Anterior cingulate cortex (tissue), 58 donors: ENCODE measurements around the gene REEP5.
"Not testable (repeated sequence)": the region's sequence is repeated elsewhere in the genome, so short reads cannot be mapped to it uniquely, and the experiment has no call there.

Source experiments
- DNase-seq, 58 donors: peaks; one replicate each; lab custom pipeline; 2025; lab: John Stamatoyannopoulos, UW

Gene REEP5

GRCh38 chr5:112892776-112893175, 29.3 kb downstream of the REEP5 start:
- DNase-seq = no peak

DNA sequence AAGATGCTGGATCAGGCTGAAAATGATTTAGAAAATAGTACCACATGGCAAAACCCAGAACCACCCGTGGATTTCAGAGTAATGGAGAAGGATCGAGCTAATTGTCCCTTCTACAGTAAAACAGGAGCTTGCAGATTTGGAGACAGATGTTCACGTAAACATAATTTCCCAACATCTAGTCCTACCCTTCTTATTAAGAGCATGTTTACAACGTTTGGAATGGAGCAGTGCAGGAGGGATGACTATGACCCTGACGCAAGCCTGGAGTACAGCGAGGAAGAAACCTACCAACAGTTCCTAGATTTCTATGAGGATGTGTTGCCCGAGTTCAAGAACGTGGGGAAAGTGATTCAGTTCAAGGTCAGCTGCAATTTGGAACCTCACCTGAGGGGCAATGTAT, 30.0 kb downstream of the REEP5 start:
- DNase-seq = not testable (repeated sequence)

GRCh38 chr5:112886975-112887374, 35.1 kb downstream of the REEP5 start:
- DNase-seq = no peak

- peak in 47 of 58 donors; percentile 1 to 81 (median 46) for DNase-seq
Measured at GRCh38 chr5:112885001-112885400, 37.0 kb downstream of the REEP5 start.

DNA sequence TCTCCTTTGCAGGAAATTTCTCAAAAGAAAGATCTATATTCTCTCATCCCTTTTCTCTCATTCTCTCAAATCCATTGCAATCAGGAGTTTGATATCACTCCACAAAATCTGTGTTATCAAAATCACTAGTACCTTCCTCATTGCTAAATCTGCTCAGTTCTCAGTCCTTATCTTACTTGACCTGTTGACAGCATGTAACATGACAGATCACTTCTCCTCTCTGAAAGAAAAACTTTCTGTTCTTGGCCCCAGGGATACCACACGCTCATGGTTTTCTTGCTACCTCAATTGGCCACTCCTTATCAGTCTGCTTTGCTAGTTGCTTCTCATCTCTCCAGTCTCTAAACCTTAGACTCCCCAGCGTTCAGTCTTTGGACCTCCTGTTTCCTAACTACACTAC, 38.8 kb downstream of the REEP5 start:
- no peak for DNase-seq

DNA sequence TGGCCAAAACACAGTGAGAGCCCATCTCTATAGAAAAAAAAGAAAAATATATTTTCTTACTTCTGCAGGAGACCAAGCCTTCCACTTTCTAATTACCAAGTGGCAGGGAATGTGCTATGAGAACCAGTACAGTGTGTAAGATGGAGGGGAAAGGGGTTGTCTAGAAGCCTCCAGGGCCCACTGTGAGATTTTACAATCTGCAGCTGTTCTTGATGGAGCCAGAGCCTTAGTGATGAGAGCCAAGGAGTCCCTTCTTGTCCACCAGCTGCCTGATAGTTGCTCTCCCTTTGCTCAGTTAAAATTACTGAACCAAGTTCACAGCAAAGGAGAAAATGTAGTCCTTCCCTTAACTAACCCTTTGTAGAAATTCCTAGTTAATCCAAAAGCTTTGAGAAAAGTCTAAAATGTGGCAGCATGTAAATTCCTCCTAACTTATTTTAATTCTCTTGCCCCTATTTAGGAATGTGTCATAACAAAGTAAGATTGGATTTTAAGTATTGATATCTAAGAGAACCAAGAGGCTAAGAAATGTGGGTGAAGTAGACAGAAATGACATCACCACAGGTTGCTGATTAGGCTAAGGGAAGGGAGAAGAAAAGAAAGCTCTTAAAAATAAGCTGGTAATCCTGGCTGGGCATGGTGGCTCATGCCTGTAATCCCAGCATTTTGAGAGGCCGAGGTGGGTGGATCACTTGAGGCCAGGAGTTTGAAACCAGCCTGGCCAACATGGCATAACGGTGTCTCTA, 41.6 kb downstream of the REEP5 start:
- DNase-seq = no peak

GRCh38 chr5:112878760-112879159, 43.3 kb downstream of the REEP5 start:
- no peak for DNase-seq

DNA sequence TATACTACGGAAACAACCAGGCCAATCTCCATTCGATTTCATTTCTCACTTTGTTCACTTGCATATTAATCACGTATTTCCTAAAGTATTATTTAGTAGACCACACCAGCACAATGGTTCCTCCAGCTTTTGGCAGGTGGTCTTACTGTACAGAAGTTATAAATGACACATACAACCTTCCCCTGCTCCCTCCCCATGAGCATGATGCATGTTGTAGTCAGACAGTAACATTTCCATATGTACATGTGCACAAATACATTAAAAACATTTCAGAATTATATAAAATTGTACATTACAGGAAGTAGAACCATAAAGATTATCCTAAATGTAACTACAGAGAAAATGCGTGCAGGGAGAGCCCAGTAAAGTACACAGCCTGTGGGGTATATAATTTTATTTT, 43.9 kb downstream of the REEP5 start:
- no peak for DNase-seq

DNA sequence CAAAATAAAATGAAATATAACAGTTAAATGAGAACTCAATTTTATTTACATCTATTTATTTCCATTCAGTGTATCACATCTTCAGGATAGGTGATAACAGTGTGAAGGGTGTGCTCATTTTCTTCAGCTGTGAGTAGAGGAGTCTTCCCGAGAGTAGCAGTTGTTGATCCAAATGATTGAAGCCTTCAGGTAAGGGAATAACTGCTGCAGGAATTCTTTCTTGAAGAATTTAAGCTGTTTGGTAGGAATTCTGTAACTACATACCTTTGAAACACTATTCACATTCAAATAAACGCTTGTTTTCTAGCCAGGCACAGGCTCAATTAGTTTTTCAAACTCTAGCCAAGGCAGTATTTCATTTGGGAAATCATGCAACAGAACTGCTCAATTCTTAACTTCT, 45.7 kb downstream of the REEP5 start:
- DNase-seq = no peak

- no peak for DNase-seq
Measured at GRCh38 chr5:112870966-112871365, 51.1 kb downstream of the REEP5 start.

DNA sequence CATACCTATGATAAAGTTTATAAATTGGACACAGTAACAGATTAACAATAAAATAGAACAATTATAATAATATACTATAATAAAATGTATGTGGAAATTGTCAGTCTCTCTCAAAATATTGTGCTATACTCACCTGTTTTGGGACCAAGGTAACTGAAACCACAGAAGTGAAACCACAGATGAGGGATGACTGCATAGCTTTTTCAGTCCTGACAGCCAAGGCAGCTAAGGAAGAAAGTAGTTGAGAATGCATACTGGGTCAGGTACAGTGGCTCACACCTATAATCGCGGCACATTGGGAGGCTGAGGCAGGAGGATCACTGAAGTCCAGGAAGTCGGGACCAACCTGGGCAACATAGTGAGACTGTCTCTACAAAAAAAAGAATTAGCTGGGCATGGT, 52.1 kb downstream of the REEP5 start:
- DNase-seq = no peak

GRCh38 chr5:112867411-112867810, 54.6 kb downstream of the REEP5 start:
- no peak for DNase-seq

DNA sequence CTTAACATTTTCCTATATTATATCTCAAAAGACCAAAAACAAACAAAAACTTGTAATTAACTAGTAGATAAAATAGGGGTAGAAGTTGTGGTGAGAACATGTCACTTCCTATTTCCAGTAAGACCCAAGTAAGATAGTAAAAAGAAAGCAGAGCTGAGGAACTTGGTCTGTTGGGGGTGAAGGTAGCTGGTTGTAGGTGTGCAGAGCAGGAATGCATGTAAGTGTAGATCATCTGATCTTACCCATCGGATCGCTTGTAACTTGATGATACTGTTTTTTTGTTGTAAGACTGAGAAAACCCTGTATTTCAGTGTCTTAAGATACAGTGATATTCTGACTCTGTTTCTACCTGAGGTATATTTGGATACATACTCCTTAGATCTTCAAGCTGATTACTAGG, 55.3 kb downstream of the REEP5 start:
- no peak for DNase-seq

- no peak for DNase-seq
Measured at GRCh38 chr5:112865128-112865527, 56.9 kb downstream of the REEP5 start.

DNA sequence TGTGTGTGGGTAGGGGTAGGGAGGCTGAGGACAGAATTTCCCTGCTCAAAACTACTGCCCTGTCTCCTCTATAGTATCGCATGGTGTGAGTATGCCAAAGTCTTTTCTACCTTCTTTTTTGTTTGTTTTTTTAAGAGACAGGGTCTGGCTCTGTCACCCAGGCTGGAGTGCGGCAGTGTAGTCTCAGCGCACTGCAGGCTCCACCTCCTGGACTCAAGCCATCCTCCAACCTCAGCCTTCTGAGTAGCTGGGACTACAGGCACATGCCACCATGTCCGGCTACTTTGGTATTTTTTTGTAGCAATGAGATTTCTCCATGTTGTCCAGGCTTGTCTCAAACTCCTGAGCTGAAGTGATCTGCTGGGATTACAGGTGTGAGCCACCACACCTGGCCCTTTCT, 58.5 kb downstream of the REEP5 start:
- DNase-seq = peak in 8 of 58 donors; percentile 4 to 17 (median 10)

DNA sequence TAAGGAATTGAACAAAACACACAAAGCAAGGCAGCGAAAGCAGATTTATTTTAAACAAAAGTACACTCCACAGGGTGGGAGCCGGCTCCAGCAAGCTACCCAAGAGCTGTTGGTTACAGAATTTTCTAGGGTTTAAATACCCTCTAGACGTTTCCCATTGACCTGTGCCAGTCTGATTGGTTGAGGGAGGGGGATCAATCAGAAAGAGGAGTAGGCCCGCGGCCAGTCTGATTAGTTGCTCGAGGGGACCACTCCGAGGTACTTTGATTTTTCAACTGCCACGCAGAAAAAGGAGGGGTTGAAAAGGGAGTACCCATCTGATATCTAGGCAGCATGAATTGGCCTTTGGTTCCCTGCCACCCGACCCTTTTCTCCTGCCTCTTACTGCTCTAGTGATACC, 59.9 kb downstream of the REEP5 start:
- no peak for DNase-seq

DNA sequence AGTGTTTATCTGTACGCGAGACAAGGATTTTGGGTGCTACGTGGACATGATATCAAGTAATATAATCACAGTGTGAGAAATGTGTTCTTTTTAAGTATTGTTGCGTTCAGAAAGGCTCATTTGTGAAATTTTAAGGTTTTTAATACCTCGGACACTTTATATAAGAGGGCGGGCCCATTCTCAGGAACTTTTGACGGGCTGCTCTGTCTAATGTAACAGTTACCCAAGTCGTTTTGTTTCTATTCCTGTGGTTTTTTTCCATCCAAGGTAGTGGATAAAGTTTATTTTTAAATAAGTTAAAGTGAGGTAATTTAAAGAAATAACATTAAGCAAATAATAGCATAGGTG, 60.4 kb downstream of the REEP5 start:
- DNase-seq = no peak

DNA sequence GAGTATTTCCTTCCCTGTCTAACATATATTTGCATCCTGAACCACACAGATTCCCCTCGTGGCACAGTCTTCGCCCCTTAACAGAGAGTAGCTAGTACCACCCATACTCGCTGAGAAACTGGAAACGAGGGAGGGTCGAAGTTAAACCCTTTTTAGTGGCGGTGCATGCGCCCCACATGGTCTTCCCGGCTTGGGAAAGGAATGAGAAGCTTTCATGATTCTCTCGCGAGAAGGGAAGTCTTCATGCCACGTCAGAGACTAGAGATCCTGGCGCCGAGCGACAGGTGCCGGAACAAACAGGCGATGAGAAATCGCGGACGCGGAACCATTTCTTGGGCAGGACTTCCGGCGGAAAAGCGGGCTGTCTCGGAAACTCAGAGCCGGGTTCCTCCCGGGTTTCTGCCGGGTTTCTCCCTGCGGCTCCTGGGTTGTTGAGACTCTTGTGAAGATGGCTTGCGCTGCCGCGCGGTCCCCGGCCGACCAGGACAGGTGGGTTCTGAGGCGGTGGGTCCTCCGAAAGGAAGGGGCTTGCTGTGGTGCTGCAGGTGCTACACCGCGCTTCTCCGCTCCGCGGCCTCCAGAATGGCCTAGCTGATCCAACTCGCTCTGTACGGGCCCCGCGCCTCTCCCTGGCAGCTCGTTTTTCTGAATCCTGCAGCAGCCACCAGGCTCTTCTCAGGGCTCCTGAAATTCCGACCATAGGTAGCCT, 60.9 kb downstream of the REEP5 start, which contains the start of gene SRP19:
Gene SRP19 (plus strand): TSS at position 359 of the 709 bp plus-strand sequence. CDS start 90 bp downstream, at position 449.
- DNase-seq = peak; percentile 43 to 97 (median 91)

GRCh38 chr5:112860571-112860928, 61.5 kb downstream of the REEP5 start:
- DNase-seq = not testable (repeated sequence)

GRCh38 chr5:112857866-112858265, 64.2 kb downstream of the REEP5 start:
- DNase-seq = no peak

- no peak for DNase-seq
Measured at GRCh38 chr5:112854651-112855050, 67.4 kb downstream of the REEP5 start.

- DNase-seq = no peak
Measured at GRCh38 chr5:112849912-112850311, 72.1 kb downstream of the REEP5 start.
